ENCODE results near the gene MLST8. TPM values are rescaled to one million over a fixed set of nuclear protein-coding genes. Genes with fewer than 3 reads are reported as not detected.

The MLST8 gene
- total and polyA plus RNA-seq, 2 of the 8 experiments (the other 6 are each of a cell fraction or from before 2014, with no cell fraction given), result 67.6 to 321 TPM

- no peak for TF ChIP-seq CBX8 (IDR thresholded peaks at IDR 0.05; ENCODE audit: borderline replicate concordance, low read depth, low read length)
These were observed 26.1 kb upstream of the MLST8 start (continued) for GRCh38 chr16:2179107-2179501.

Measured in H1 (cell line).